NCI-H146 treated with DMSO at 0.1 percent for 48 hours (cell line): Measurements from ENCODE around the gene DSCAML1.

ENCODE experiments used
- DNase-seq: peaks from one replicate; lab custom pipeline; 2025; ENCODE audit not compliant: unreplicated experiment; lab: John Stamatoyannopoulos, UW

Gene DSCAML1

DNA sequence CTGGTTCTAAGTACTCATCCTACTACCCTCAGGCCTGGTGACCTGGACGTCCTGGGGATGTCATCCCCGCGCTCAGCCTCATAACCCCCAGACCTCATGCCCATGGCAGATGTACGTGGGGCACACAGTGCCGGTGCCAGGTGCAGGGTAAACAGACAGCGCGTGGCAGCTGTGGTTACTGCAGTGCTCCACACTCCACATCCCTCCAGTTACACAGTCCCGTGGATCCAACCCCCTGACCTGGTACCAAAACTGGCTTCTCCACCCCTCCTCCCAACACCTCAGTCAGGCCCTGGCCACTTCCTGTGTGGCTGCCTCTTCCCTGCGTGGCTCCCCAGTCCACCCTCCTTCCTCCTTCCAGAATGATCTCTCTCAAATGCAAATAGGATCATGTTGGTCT lies 95.2 kb downstream of the DSCAML1 start:
- DNase-seq, result no peak

DNA sequence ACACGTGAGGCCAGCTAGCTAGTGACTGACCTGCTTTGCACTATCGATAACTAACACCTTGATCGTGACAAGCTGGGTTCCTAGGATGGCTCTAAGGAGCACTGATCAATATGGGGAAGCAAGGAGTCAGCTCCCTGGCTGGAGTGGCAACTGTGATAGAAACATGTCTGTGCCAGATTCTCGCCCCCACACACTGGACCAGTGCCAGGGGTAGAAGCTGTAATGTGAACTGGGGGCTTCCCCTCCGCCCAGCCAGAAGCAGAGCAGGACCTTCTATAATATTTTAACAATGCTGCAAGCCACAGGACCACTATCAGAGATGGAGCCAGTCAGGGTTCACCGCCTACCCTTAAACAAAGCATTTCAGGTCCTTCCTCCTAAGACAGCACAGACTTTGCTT lies 96.5 kb downstream of the DSCAML1 start:
- DNase-seq, result no peak

DNA sequence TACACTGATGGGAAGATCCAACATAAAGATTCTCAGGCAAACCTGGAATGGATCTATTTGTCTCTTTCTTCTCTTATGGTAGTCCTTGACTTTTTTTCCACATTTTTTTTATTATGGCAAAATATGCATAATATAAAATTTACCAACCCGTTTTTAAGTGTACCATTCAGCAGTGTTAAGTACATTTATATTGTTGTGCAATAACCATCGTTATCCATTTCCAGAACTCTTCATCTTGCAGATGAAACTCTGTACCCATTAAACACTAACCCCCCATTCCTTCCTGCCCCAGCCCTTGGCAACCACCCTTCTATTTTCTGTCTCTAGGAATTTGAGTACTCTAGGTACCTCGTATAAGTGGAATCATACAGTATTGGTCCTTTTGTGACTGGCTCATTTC lies 99.7 kb downstream of the DSCAML1 start:
- no peak for DNase-seq

DNA sequence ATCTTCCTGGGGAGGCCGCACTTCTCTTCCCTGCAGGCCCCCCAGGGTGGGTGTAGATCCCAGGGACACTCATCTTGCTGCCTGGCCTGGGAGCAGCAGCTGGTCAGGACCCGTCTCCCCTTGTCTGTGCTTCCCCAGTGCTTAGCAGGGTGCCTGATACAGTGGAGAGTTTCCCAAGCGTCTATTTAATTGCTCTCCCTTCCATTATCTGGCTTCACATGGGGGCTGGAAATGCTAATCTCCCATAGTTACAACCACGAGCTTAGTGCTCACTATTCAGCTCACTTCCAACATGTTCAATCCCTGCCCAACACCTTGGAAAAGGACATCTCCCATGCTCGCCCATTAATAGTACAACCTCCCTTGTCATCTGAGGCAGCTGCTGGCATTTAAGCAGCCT lies 100.5 kb downstream of the DSCAML1 start:
- DNase-seq, result peak; percentile 94

DNA sequence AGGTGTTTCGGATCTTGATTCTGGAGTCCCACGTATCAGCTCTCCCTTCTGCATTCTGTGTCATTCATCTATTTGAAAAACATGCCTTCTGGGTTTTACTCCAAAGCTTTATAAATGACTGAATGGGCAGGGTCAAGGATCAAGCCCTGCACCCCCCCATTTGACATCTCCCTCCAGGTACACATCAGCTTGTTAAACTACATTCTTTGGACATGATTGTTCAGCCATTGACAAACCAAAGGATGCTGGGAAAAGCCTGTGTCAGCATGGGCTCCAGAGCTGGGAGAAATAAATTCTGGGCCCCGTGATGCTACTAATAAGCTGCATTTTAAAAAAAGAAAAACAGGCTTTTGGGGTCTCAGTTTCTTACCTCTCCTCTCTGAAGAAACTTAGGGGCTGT lies 103.7 kb downstream of the DSCAML1 start:
- no peak for DNase-seq

DNA sequence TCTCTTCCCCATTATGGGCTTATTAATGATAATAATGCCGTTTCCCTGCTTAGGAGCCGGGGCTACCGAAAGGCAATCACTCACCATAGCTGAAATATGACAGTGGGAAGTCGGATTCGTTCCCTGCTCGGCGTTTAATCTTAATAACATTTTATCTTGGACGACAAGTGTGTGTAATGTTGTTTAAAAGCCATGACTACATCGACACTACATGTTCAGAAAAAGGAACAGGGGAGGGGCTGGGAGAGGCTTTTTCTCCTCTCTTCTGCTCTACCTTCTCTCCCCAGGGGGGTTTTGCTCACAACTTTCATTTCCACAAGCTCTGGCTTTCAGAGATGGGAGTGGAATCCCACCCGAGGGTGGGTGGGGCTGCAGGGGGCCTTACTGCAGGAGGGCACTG lies 105.5 kb downstream of the DSCAML1 start:
- DNase-seq, result no peak

DNA sequence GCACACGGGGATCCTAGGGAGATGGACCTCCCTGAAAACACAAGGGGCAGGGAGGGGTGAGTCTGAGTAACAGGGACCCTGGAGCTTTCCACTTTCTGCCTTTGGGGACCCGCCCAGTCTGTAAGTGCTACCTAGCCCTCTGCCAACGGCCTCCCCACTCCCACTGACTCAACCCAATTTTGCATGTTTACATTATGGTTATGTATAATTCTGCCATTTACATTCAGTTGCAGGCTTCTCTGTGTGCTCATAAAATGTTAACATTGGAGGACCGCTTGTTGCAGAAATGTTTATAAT lies 105.8 kb downstream of the DSCAML1 start:
- no peak for DNase-seq

DNA sequence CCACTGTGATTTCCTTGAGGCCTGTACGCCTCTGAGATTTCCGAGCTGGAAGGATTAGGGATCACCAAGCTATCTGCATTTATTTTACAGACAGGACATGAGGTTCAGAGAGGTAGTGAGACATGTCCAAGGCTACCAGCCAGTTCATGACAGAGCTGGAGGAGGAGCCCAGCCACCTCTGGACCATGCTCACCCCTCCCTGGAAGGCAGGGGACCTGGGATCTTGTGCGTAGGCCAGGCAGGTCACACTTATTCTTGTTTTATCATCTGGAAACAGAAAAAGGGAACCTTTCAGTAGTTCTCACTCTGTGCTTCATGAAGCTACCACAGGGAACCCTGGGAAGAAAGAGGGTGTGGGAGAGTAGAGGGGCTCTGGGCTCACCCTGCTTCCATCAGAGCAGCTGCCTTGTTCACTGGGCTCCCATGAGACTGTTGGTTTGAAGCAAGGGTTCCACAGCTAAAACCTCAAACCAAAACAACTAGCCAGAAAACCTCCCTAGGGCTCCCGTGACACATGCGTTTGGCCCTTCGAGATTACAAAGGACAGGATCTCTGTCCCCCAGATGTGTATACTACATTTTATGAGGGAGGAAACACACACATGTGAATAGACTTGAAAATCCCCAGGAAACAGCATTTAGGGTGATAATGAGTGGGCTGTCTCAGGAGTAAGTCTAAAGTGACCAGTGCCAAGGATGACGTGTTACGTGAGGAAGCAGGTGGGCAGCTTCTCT lies 106.4 kb downstream of the DSCAML1 start:
- DNase-seq, result no peak

DNA sequence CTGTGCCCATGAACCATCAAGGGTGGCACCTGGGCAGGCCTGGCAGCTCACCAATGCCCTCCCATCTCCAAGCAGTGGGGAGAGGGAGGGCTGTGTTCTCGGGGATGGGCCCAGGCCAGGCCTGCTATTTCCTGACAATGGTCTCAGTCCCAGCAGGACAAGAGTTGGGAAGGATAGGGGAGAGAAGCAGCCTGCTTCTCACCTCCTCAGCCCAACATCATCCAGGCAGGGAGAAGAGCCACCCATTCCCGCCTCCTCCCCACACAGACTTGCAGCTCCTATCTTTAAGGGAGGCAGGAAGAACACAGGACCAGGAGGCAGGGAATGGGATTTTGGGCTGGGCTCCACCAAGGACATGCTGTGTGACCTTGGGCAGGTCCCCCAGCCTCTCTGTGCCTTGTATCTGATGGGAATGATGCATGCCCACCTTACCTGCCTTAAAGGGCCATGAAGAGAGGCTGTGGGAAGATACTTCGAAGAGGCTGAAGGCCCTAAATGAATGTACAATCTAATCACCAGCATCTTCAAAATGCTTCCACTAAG lies 108.7 kb downstream of the DSCAML1 start:
- DNase-seq, result no peak

DNA sequence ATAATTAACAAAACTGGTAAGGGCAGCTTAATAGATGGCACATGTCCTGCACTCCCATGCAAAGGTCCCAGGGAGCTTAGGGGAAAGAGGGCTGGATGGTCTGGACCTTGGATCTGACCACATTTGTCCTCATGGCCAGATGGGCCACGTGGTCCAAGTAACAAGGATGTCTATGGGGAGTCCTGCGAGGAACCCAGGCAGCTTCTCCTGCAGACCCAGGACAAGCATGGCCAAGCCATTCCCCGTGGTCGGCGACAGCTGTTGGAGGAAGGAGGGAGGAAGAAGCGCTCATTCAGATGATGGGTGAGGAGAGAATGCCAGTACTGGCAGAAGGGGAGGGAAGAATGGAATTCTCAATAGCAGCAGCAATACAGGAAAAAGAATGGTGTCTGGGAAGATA lies 109.2 kb downstream of the DSCAML1 start:
- DNase-seq, result no peak

DNA sequence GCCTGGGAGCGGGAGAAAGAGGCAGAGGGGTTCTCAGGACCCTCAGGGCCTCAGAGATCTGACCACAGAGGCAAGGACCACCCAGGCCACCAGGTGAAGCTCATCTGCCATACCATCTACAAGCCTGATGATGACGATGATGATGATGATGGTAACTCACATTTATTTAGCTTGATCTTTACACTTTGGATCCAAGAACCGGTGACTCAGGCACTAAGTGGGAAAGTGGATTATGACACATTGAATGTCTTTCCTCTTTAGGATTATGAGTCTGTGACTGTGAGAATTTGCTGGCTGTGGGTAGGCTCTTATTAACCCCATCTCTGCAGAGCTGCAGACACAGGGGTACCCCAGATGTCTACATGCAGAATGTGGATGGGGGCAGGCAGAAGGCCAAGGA lies 110.3 kb downstream of the DSCAML1 start:
- DNase-seq, result no peak

DNA sequence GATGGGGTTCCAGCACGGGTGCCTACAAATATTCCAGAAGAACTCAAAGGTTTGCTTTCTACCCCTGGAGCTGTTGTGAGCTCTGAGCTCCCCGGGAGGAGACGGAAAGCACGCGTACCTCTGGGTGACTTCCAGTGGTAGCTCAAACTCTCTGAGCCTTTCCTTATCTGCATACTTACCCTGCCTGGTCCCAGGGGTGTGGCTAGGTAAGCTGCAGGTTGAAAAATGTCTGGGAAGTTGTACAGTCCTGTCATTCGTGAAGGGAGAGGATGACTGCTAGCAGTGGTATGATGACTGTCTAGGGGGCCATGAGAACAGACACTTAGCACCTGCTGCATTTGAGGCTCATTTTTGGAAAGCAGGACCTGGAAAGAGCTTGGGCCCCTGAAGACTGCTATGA lies 111.5 kb downstream of the DSCAML1 start:
- DNase-seq, result no peak

DNA sequence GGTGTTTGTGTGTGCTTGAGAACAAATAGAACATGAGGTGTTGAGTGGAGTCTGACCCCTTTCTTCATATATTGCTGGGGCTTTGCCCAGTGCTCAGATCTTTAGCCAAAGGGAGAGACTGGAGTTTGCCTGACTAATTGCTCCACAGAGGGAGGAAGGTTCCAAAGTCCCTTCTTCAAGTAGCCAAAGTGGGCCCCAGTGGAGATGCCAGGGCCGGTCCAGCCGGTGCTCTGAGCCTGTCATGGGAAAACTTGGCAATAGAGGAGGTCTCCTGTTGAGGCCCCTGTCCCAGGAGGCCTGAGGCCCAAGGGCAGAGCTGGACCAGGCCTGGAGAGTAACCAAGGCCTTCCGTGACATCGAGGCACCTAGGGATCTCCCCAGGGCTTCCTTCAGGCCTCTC lies 112.3 kb downstream of the DSCAML1 start:
- no peak for DNase-seq

DNA sequence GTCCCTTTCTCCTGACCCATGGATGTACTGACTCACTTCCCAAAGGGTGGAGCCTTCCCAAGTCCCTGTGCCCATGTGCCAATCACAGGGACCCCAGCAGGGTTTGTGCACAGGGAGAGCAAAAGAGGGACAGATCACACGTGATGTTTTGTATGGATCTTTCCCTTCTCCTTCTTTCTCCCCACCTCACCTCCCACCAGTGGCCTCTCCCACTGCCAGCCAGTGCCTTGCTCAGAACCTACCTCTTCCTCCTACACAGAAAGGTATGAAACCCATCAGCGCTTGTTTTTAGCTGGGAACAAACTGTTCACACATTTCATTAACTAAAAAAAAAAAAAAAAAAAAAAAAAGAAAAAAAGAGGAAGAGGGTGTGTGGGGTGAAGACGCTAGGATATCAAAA lies 112.9 kb downstream of the DSCAML1 start:
- no peak for DNase-seq

DNA sequence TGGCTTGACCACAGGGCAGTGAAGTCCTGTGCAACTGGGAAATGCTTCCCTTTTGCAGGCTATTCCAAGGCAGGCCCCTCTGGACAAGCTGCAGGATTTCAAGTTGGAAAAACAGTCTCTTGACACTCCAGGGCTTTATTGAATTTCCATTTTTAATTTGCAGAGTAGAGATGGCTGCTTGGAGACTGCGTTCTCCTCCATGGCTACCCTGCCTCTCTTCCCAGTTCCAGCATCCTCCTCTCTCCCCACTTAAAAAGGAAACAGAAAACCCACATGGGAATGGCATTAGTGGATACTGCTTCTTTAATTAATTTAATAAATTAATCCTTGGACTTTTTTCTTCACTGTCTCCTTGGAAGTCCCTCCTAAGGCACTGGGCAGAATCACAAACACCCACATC lies 115.6 kb downstream of the DSCAML1 start:
- DNase-seq, result no peak

DNA sequence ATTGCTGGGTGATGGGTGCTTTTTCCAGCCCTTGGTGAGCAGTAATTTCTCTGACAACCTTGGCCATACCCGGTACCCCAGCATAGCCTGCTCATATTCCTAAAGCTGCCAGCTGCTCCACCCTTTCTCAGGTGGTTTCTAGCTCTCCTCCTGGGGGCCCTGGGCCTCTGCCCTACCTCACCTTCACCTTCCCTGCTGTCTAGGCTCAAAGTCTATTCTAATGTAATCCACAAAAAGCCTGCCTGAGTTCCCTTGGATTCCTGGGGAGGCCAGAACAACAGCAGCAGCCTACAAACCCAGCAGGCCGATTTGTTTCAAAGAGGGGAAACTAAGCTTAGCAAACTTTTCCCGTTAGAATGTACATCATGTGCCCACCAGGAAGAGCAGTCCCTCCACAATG lies 117.6 kb downstream of the DSCAML1 start:
- no peak for DNase-seq

DNA sequence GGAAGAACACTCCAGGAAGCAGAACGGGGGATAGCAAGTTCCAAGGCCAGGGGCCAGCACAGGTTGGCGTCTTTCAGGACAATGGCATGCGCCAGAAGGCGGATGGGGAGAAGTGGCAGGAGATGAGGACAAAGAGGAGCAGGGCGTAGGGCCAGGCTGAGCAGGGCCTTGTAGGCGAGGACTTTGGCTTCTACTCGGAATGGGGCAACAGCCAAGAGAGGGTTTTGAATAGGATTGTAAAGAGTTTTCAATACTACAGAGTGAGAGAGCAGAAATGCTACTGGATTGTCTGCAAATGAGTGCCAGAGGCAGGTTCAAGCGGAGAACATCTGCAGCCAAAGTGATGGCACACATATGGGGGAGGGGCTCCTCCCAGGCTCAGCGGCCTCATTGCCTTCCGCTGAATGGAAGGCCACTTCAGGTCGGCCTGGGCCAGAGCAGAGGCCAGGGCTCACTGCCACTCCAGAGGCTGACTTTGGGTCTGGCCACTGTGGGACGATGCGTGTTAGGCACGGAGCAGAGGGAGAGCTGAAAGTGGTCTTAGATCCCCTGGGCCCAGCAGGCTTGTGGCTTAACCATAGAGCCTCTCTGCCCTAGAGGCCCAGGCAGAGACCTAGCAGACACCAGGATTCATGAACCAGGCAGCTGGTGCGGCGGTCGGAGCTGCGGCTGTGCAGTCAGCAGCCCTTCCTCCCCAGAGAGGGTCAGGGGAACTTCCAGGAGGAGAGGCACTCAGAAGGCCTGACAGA lies 118.2 kb downstream of the DSCAML1 start:
- no peak for DNase-seq

DNA sequence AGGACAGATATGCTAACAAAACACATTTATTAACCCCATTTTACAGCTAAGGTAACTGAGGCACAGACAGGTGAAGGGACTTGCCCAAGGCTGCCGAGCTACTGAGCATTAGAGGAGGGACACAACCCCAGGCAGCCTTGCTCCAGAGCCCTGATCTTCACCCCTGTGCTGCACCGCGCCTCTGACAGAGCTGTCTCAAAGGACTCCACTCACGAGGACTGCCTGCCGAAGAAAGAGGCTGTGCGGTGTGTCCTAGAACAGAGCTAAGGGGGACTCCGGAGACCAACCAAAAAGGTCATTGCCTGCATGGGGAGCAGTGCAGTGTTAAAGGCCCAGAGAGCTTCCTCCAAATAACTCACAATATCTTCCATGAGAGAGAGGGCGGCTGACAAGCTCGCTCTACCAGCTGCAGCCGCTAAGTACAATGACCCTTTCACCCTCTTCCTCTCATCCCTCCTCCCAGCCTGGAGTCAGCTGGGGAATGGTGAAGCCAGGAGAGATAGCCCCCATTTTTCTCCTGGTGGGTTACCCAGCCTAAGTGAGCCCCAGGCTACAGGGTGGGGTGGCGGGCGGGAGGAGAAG lies 119.2 kb downstream of the DSCAML1 start:
- DNase-seq, result no peak

DNA sequence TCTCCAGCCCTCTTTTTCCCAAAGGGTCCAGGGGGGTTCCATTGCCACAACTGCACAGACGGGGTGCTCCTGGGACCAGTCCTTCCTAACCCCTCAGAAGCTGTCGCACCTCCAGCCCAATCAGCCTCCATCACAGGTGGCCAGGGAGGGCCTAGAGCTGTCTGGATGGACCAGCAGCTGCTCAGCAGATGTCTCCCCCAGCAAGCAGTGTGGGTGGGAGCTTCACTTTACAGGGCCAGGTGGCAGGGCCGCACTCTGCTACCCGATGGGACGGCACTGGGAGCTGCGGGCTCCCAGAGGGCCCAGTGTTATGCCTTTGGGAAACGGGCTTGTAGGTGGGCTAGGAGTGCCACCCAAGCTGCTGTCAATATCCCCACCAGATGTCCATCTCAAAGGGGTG lies 120.5 kb downstream of the DSCAML1 start:
- no peak for DNase-seq

DNA sequence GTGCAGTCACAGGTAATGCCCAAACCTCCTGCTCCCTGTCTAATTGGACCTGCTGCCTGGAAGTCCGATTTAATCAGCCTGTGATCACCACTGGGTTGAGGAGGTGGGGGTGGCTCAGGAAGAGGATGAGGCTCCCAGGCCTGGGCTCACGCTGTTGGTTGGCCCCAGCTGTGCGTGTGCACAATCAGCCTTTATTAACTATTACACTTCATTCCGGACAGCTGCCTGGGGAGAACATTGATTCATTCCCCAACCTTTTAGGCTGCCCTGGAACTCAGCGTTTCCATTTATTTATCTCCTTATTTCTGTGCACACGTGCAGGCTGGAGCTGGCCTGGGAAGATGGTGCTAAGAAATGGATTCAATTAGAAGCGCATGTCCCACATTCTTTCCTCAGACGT lies 123.4 kb downstream of the DSCAML1 start:
- DNase-seq, result peak; percentile 32

DNA sequence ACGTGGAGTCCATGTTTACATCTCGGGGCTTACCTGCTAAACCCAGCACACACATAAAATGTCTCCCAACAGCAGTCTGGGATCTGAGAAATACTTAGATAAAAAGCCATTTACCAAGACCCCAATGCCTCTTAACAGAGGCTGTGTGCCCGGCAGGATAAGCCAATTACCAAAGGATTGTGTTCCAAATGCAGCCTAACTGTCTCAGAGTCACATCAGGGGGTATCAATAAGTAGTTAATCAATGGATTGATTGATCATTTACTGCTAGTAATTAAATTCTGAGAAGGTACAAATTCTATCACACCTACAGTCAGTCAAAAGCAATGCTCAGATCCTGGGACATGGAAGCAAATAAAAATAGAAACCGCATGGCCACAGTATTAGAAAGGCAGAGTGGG lies 125.6 kb downstream of the DSCAML1 start:
- DNase-seq, result no peak

DNA sequence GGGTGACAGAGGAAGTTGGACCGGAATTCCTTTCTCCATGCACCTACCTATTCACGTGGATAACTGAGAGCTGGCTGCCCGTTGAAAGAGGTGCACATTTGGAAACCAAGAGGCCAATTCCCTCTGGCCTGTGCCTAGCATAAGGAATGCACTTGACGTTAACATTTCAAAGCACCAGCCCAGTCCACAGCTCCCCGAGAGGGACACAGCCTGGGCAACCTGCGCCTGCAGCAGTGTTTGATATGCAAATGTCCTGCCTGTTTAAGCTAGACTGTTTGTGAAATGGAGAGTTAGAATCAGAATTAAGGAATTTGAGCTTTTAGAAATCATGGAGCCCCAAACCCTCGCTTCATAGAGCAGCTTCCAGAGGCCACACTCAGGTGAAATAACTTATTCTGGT lies 126.1 kb downstream of the DSCAML1 start:
- no peak for DNase-seq
